Nephron (organoid): ENCODE measurements around the gene GRM2.

Experiments used
- H3K27ac Mint-ChIP-seq, 3 experiments: 2 replicates each; pipeline ENCODE4 v1.8.0; 2020; ENCODE audit warnings: mixed read lengths in 3 of 3, mild to moderate bottlenecking in 2 of 3, moderate library complexity in 1 of 3
- H3K27me3 Mint-ChIP-seq: 2 replicates; pipeline ENCODE4 v1.8.0; 2021; ENCODE audit warnings: low read depth, mild to moderate bottlenecking, moderate library complexity, mixed read lengths
- H3K36me3 Mint-ChIP-seq: 2 replicates; pipeline ENCODE4 v1.8.0; 2020; ENCODE audit warnings: low read depth, mixed read lengths
- H3K4me1 Mint-ChIP-seq: 2 replicates; pipeline ENCODE4 v1.8.0; 2020; ENCODE audit warnings: mixed read lengths
- H3K4me3 Mint-ChIP-seq, 3 experiments: 2 replicates each; pipeline ENCODE4 v1.8.0; 2020; ENCODE audit warnings: mild to moderate bottlenecking in 3 of 3, mixed read lengths in 3 of 3, moderate library complexity in 2 of 3
- H3K9me3 Mint-ChIP-seq: 2 replicates; pipeline ENCODE4 v1.8.0; 2020; ENCODE audit warnings: mixed read lengths
- TF ChIP-seq, protein P1 (sequence below), 3 experiments: fragments of 200-600 bp; sonication (generic); IDR thresholded peaks; one replicate each; pipeline ENCODE4 v1.5.0; 2021; ENCODE audit warnings: antibody characterized with exemption in 3 of 3; ENCODE audit not compliant: unreplicated experiment in 3 of 3

The GRM2 gene

GRCh38 chr3:51712511-51712931 is 5.7 kb downstream of the GRM2 start:
- TF ChIP-seq, protein P1, sequence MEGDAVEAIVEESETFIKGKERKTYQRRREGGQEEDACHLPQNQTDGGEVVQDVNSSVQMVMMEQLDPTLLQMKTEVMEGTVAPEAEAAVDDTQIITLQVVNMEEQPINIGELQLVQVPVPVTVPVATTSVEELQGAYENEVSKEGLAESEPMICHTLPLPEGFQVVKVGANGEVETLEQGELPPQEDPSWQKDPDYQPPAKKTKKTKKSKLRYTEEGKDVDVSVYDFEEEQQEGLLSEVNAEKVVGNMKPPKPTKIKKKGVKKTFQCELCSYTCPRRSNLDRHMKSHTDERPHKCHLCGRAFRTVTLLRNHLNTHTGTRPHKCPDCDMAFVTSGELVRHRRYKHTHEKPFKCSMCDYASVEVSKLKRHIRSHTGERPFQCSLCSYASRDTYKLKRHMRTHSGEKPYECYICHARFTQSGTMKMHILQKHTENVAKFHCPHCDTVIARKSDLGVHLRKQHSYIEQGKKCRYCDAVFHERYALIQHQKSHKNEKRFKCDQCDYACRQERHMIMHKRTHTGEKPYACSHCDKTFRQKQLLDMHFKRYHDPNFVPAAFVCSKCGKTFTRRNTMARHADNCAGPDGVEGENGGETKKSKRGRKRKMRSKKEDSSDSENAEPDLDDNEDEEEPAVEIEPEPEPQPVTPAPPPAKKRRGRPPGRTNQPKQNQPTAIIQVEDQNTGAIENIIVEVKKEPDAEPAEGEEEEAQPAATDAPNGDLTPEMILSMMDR (IDR thresholded peaks at IDR 0.05; ENCODE audit: unreplicated experiment in 3 of 3): no peak
- no peak overlapping the region for H3K4me3 Mint-ChIP-seq
- H3K27me3 Mint-ChIP-seq: peaks cover 27% of the 10 kb centered on the region
- no peak overlapping the region for H3K27ac Mint-ChIP-seq
- no peaks in the 10 kb centered on the region for H3K9me3 Mint-ChIP-seq
- H3K4me1 Mint-ChIP-seq: no peaks in the 10 kb centered on the region
- no peaks in the 10 kb centered on the region for H3K36me3 Mint-ChIP-seq

- TF ChIP-seq, protein P1 (IDR thresholded peaks at IDR 0.05; ENCODE audit: unreplicated experiment in 3 of 3): no peak
- H3K27me3 Mint-ChIP-seq: peaks cover 23% of the 10 kb centered on the region
- no peaks in the 10 kb centered on the region for H3K9me3 Mint-ChIP-seq
- H3K27ac Mint-ChIP-seq: no peak overlapping the region
- no peaks in the 10 kb centered on the region for H3K4me1 Mint-ChIP-seq
- no peak overlapping the region for H3K4me3 Mint-ChIP-seq
- H3K36me3 Mint-ChIP-seq: no peaks in the 10 kb centered on the region
Observed at GRCh38 chr3:51712963-51713362, 6.1 kb downstream of the GRM2 start.

- Mint-ChIP-seq H3K27me3 (peaks cover 21% of the 10 kb centered on the region), H3K27ac (no peak overlapping the region), H3K4me1 (peaks cover 9% of the 10 kb centered on the region), H3K36me3 (no peaks in the 10 kb centered on the region), H3K9me3 (no peaks in the 10 kb centered on the region), H3K4me3 (no peak overlapping the region)
- TF ChIP-seq, protein P1 (IDR thresholded peaks at IDR 0.05; ENCODE audit: unreplicated experiment in 3 of 3): no peak
Observed at GRCh38 chr3:51715231-51715976, 8.5 kb downstream of the GRM2 start.

GRCh38 chr3:51715977-51716294 is 9.1 kb downstream of the GRM2 start:
- H3K4me1 Mint-ChIP-seq: peaks cover 9% of the 10 kb centered on the region
- H3K4me3 Mint-ChIP-seq: no peak overlapping the region
- H3K36me3 Mint-ChIP-seq: no peaks in the 10 kb centered on the region
- TF ChIP-seq, protein P1 (IDR thresholded peaks at IDR 0.05; ENCODE audit: unreplicated experiment in 3 of 3): no peak
- H3K27me3 Mint-ChIP-seq: peaks cover 21% of the 10 kb centered on the region
- no peak overlapping the region for H3K27ac Mint-ChIP-seq
- no peaks in the 10 kb centered on the region for H3K9me3 Mint-ChIP-seq

DNA sequence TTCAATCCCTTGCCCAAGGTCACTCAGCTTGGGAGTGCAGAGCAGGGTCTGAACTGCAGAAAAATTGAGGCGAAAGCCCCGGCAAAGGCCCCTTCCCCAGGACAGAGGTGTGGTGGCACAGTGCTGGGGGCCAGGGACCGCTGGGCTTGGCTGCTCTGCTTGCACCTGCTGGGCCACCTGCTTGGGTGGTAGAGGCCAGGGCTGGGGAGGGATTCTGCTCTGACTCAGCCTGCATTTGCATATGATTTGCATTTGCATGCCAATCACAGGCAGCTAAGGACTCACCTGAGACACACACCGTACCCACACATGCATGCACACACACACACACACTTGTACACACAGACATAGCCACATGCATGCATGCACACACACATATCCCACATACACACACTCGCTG is 9.9 kb downstream of the GRM2 start:
- Mint-ChIP-seq H3K27ac (no peak overlapping the region), H3K27me3 (peaks cover 17% of the 10 kb centered on the region), H3K9me3 (no peaks in the 10 kb centered on the region), H3K36me3 (no peaks in the 10 kb centered on the region), H3K4me3 (no peak overlapping the region), H3K4me1 (peaks cover 9% of the 10 kb centered on the region)
- TF ChIP-seq, protein P1 (IDR thresholded peaks at IDR 0.05; ENCODE audit: unreplicated experiment in 3 of 3): no peak

GRCh38 chr3:51717446-51717845 is 10.6 kb downstream of the GRM2 start:
- H3K27ac Mint-ChIP-seq: no peak overlapping the region
- TF ChIP-seq, protein P1 (IDR thresholded peaks at IDR 0.05; ENCODE audit: unreplicated experiment in 3 of 3): no peak
- H3K27me3 Mint-ChIP-seq: peaks cover 22% of the 10 kb centered on the region
- H3K9me3 Mint-ChIP-seq: no peaks in the 10 kb centered on the region
- peaks cover 9% of the 10 kb centered on the region for H3K4me1 Mint-ChIP-seq
- H3K4me3 Mint-ChIP-seq: no peak overlapping the region
- no peaks in the 10 kb centered on the region for H3K36me3 Mint-ChIP-seq
